BE2C (cell line): ENCODE measurements around the gene TTLL11.

Experiments
- DNase-seq: peaks from one replicate; pipeline ENCODE4 v3.0.0-alpha.2; 2020
- H3K27me3 ChIP-seq: fragments of 250-450 bp; sonication (Bioruptor Pico); 2 replicates; pipeline ENCODE4 v1.5.1; 2020; ENCODE audit warnings: mild to moderate bottlenecking
- H3K36me3 ChIP-seq: fragments of 250-450 bp; sonication (Bioruptor Pico); 2 replicates; pipeline ENCODE4 v1.5.1; 2020; ENCODE audit warnings: mild to moderate bottlenecking
- H3K4me1 ChIP-seq: fragments of 250-450 bp; sonication (Bioruptor Pico); 2 replicates; pipeline ENCODE4 v1.5.1; 2020
- H3K4me3 ChIP-seq: 2 replicates; pipeline ENCODE4 v1.5.1; 2011; ENCODE audit warnings: low read depth, low read length
- H3K9me3 ChIP-seq: fragments of 250-450 bp; sonication (Bioruptor Pico); 2 replicates; pipeline ENCODE4 v1.5.1; 2020
- TF ChIP-seq, protein P1 (sequence below): IDR thresholded peaks from 2 replicates; pipeline ENCODE4 v1.5.1; 2012; ENCODE audit warnings: mild to moderate bottlenecking, low read depth, low read length

Gene TTLL11

DNA sequence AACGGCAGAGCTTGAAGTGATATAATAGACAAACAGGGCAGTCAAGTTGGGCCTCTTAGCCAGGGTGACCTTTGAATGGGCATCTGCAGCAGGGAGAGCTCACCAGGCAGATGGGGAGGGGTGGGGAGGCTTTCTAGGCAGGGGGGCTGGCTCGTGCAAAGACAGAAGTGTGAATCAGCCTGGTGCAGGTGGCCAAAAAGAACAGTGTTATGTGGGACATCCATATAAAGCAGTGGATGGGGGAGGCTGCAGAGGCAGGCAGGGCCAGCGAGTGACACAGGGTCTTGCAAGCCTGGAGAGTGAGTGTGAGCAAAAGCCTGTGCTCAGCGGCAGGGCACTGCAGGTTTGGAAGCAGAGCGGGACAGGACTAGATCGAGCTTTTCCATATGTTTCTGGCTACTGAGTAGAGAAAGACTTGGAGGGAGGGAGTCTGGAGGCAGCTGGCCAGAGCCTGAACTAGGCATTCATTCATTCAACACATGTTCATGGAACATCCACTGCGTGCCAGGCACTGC lies 14.2 kb upstream of the TTLL11 start:
- Histone ChIP-seq H3K4me1 (no peaks in the 10 kb centered on the region), H3K27me3 (no peaks in the 10 kb centered on the region), H3K9me3 (no peaks in the 10 kb centered on the region), H3K4me3 (no peak overlapping the region), H3K36me3 (no peaks in the 10 kb centered on the region)
- TF ChIP-seq, protein P1, sequence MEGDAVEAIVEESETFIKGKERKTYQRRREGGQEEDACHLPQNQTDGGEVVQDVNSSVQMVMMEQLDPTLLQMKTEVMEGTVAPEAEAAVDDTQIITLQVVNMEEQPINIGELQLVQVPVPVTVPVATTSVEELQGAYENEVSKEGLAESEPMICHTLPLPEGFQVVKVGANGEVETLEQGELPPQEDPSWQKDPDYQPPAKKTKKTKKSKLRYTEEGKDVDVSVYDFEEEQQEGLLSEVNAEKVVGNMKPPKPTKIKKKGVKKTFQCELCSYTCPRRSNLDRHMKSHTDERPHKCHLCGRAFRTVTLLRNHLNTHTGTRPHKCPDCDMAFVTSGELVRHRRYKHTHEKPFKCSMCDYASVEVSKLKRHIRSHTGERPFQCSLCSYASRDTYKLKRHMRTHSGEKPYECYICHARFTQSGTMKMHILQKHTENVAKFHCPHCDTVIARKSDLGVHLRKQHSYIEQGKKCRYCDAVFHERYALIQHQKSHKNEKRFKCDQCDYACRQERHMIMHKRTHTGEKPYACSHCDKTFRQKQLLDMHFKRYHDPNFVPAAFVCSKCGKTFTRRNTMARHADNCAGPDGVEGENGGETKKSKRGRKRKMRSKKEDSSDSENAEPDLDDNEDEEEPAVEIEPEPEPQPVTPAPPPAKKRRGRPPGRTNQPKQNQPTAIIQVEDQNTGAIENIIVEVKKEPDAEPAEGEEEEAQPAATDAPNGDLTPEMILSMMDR: no peak
- no peak for DNase-seq

DNA sequence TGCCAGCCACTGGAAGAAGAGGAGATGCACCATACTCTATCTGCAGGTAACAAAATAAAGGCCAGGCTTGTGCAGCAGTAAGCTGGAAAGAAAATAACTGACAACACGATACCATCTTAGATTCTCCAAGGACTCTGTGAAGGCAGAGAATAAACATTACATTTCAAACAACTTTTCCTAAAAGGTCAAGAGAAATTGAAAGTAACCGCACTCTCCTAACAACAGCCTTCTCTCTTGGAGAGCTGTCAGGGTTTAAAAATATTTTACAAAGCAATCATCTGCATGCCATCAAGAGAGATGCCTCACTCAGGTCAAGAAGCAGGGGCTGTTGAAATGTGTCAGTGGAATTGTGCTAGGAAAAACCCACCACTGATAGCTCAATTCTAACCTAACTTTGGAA lies 13.5 kb upstream of the TTLL11 start:
- Histone ChIP-seq H3K9me3 (no peaks in the 10 kb centered on the region), H3K4me3 (no peak overlapping the region), H3K4me1 (no peaks in the 10 kb centered on the region), H3K27me3 (no peaks in the 10 kb centered on the region), H3K36me3 (no peaks in the 10 kb centered on the region)
- DNase-seq: no peak
- TF ChIP-seq, protein P1: no peak

DNA sequence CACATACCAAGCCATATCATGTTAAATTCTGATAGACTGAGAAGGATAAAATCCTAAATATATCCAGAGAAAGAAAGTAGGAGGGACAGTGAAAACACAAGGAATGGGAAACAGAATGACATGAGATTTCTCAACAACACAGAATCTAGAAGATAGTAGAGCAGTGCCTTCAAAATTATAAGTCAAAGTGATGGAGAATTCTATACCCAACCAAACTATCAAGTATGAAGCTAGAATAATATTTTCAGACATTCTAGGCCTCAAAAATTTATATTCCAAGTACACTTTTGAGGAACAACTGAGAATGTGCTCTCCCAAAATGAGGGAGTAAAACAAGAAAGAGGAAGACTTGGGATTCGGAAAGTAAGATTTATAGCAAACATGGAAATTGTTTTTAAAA lies 10.9 kb upstream of the TTLL11 start:
- Histone ChIP-seq H3K4me3 (no peak overlapping the region), H3K36me3 (no peaks in the 10 kb centered on the region), H3K27me3 (no peaks in the 10 kb centered on the region), H3K9me3 (no peaks in the 10 kb centered on the region), H3K4me1 (no peaks in the 10 kb centered on the region)
- TF ChIP-seq, protein P1: no peak
- DNase-seq: no peak

DNA sequence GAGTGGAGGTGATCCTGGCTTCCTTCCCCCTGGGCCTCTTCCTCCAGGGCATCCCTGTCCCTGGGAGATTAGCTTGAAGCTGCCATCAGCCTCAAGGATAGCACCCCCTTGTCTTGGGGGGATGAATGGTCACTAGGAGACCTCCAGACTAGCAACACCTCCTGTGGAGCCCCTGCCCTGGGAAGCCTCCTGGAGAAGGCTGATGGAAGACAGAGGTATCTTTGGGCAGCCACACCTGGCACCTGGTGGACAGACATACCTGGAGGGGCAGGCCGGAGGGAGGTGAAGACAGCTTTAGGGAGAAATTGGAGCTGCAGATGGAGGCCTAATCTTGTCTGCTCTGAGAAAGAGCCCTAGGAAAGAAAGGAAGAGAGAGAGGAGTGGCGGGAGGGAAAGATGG lies 9.0 kb upstream of the TTLL11 start:
- Histone ChIP-seq H3K9me3 (no peaks in the 10 kb centered on the region), H3K27me3 (no peaks in the 10 kb centered on the region), H3K4me3 (no peak overlapping the region), H3K4me1 (no peaks in the 10 kb centered on the region), H3K36me3 (no peaks in the 10 kb centered on the region)
- no peak for DNase-seq
- TF ChIP-seq, protein P1: no peak

DNA sequence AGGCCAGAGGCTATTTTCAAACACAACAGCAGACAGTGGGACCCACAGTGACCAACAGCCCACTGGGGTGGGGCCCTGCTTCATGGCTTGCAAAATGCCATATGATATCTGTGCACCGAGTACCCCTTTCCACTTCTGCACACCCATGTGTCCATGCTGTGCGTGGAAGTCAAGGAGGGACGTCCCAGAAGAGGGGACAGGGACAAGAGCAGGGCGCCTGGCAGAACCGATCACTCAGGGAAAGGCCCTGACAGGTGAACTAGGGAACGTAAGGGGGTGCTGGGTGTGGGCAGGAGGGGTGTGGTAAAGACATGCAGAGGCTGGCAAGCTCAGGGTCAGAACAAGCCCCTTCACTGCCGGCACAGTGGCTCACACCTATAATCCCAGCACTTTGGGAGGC lies 7.6 kb upstream of the TTLL11 start:
- no peaks in the 10 kb centered on the region for H3K27me3 ChIP-seq
- H3K9me3 ChIP-seq: no peaks in the 10 kb centered on the region
- TF ChIP-seq, protein P1: no peak
- no peaks in the 10 kb centered on the region for H3K4me1 ChIP-seq
- H3K36me3 ChIP-seq: no peaks in the 10 kb centered on the region
- DNase-seq: no peak
- no peak overlapping the region for H3K4me3 ChIP-seq

DNA sequence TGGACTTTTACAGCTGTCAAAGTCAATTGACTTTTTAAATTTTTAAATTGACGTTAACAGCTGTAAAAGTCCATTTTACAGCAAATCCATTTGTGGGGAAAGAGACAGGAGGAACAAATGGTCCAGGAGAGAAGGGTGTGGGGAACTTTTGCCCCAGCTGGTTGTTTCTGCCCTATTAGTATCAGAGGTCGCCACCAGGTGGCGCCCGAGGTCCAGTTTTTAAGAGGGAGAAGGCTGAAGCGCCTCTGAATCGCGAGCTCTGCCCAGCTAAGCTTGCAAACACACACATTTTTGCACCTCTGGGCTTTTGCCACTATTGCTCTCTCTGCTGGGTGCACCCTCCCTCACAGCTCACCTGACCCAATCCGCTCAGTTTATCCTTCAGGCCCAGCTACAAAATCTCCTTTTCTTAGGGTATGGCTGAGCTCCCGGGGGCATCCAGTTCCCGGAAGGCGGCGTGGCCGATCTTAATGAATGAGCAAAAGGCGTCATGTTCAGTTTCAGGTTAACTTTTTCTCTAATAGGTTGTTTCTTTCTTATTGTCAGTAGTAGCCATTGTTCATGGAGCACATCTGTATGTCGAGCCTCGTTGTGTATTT lies 6.3 kb upstream of the TTLL11 start:
- Histone ChIP-seq H3K9me3 (no peaks in the 10 kb centered on the region), H3K4me1 (no peaks in the 10 kb centered on the region), H3K36me3 (no peaks in the 10 kb centered on the region), H3K4me3 (peak overlapping the region; percentile 38), H3K27me3 (no peaks in the 10 kb centered on the region)
- DNase-seq: peak; percentile 87
- TF ChIP-seq, protein P1: peak; percentile 89
